MM.1S (cell line): ENCODE measurements around the gene ARL15.

Experiments
- EZH2 ChIP-seq: fragments of 300-600 bp; sonication (generic); optimal IDR thresholded peaks from 2 replicates; pipeline ENCODE3; 2017; ENCODE audit warnings: low read depth, mild to moderate bottlenecking, antibody characterized with exemption, low read length, mixed read lengths
- EZH2phosphoT487 ChIP-seq: fragments of 300-600 bp; sonication (generic); IDR thresholded peaks from 2 replicates; pipeline ENCODE4 v1.6.1; 2018; ENCODE audit warnings: antibody characterized with exemption, low read length
- TF ChIP-seq, protein P1 (sequence below): fragments of 300-600 bp; sonication (generic); IDR thresholded peaks from 2 replicates; pipeline ENCODE4 v1.5.1; 2016; ENCODE audit warnings: antibody characterized with exemption, low read length, mixed read lengths

DNA sequence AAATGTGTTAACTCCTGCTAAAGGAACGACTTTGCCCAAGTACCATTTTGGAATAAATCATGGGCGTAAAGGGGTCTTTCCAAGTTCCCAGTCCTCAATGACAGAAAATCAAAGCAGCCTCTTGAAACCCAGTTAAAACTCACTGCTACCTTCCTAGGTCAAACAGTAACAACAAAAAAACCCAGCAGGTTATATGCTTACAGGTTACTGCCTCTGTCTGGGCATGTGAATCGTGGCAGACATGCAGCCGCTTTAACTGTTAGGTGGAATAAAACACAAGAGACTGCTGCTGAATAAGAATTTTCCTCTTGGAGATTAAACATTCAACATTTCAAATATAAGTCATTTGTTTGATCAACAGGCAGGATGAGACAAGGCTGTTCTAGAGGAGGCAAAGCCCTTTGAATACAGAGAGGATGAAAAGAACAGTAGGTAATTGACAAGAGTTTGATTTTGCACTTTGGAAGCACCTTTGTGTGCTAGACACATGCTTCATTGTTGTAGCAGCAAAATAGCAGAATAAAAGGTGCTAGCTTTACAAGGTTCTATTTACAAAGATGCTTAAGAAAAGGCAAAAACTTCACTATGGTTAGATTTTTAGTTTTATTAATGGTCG is 430.6 kb downstream of the ARL15 start:
- TF ChIP-seq, protein P1, sequence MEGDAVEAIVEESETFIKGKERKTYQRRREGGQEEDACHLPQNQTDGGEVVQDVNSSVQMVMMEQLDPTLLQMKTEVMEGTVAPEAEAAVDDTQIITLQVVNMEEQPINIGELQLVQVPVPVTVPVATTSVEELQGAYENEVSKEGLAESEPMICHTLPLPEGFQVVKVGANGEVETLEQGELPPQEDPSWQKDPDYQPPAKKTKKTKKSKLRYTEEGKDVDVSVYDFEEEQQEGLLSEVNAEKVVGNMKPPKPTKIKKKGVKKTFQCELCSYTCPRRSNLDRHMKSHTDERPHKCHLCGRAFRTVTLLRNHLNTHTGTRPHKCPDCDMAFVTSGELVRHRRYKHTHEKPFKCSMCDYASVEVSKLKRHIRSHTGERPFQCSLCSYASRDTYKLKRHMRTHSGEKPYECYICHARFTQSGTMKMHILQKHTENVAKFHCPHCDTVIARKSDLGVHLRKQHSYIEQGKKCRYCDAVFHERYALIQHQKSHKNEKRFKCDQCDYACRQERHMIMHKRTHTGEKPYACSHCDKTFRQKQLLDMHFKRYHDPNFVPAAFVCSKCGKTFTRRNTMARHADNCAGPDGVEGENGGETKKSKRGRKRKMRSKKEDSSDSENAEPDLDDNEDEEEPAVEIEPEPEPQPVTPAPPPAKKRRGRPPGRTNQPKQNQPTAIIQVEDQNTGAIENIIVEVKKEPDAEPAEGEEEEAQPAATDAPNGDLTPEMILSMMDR: no peak
- TF ChIP-seq EZH2: no peak
- TF ChIP-seq EZH2phosphoT487: no peak
